Measurements from ENCODE around the gene TMEM158. TPM values are rescaled to one million over a fixed set of nuclear protein-coding genes. Genes with fewer than 3 reads are reported as not detected.

The TMEM158 gene
- total RNA-seq, 2 donors from 2014 or later = 2.3 to 8.2 TPM

DNA sequence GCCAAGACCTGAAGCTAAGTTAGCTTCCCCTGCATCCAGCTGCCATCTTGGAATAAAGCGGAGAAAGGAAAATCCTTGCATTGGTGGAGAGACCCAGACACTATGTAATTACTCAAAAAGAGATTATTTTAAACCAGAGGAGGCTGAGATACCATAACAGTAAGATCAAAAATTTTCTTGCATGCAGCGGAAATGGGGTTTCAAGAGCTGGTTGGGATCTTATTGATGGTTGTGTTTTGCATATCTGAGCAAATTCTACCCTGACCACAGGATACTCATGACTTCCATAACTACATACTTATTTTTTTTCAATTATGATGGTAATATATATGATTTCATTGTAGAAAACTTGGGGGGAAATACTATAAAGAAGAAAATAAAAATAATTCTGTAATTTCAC, 17.5 kb downstream of the TMEM158 start:
- Histone ChIP-seq H3K27me3 (no peaks in the 10 kb centered on the region), H3K27ac (no peak overlapping the region), H3K4me3 (no peak overlapping the region), H3K9ac (ENCODE audit: low read depth in 2 of 2, low read length in 2 of 2) (no peak overlapping the region), H3K4me1 (no peaks in the 10 kb centered on the region), H3K9me3 (no peaks in the 10 kb centered on the region), H3K36me3 (no peaks in the 10 kb centered on the region)
- TF ChIP-seq, protein P1, sequence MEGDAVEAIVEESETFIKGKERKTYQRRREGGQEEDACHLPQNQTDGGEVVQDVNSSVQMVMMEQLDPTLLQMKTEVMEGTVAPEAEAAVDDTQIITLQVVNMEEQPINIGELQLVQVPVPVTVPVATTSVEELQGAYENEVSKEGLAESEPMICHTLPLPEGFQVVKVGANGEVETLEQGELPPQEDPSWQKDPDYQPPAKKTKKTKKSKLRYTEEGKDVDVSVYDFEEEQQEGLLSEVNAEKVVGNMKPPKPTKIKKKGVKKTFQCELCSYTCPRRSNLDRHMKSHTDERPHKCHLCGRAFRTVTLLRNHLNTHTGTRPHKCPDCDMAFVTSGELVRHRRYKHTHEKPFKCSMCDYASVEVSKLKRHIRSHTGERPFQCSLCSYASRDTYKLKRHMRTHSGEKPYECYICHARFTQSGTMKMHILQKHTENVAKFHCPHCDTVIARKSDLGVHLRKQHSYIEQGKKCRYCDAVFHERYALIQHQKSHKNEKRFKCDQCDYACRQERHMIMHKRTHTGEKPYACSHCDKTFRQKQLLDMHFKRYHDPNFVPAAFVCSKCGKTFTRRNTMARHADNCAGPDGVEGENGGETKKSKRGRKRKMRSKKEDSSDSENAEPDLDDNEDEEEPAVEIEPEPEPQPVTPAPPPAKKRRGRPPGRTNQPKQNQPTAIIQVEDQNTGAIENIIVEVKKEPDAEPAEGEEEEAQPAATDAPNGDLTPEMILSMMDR (IDR thresholded peaks at IDR 0.05) = no peak
- no peak for DNase-seq
- intact Hi-C loops (cut with DNase I) = no loop called here

DNA sequence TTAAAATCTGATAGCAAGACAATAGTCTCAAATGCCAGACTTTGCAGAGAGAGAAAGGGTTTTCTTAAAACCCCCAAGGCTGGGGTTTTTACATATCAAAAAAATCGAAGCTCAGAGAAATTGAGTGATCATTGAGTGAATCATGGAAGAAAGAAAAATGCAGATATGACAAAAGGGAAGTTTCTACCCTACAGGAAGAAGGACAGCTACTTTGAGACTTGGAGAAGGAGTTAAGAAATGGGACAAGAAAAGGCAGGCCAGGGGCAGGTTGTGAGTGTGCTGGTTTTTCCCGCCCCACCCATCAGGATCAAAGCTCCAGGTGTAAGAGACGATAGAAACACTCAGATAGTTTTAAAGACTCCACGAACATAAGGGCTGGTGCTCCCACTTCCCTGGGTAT, 18.6 kb downstream of the TMEM158 start:
- Histone ChIP-seq H3K36me3 (no peaks in the 10 kb centered on the region), H3K27me3 (no peaks in the 10 kb centered on the region), H3K4me3 (no peak overlapping the region), H3K4me1 (no peaks in the 10 kb centered on the region), H3K9ac (ENCODE audit: low read depth in 2 of 2, low read length in 2 of 2) (no peak overlapping the region), H3K27ac (no peak overlapping the region), H3K9me3 (no peaks in the 10 kb centered on the region)
- TF ChIP-seq, protein P1 (IDR thresholded peaks at IDR 0.05) = no peak
- intact Hi-C loops (cut with DNase I) = no loop called here
- no peak for DNase-seq

DNA sequence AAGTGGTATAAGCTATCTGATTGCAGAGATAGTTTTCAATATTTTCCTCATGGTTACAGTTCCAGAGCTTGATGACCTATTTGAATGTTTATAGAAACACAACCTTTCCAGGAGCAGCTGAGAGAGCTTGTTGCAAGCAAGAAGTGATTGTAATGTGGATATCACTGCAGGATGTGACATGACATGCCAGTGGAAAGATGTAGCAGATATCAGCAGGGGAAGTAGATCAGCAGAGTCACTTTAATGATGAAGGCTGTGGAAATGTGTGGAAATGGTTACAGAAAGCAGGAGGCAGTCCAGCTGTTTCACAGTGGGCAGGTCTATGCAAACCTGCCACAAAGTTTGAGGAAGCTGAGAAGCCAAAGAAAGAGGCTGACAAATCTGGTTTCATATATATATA, 21.0 kb downstream of the TMEM158 start:
- intact Hi-C loops (cut with DNase I) = no loop called here

GRCh38 chr3:45204136-45204535, 22.0 kb downstream of the TMEM158 start:
- H3K36me3 ChIP-seq = no peaks in the 10 kb centered on the region
- no peak overlapping the region for H3K9ac ChIP-seq (ENCODE audit: low read depth in 2 of 2, low read length in 2 of 2)
- H3K4me3 ChIP-seq = no peak overlapping the region
- H3K27ac ChIP-seq = no peak overlapping the region
- intact Hi-C loops (cut with DNase I) = no loop called here
- H3K4me1 ChIP-seq = no peaks in the 10 kb centered on the region
- H3K27me3 ChIP-seq = no peaks in the 10 kb centered on the region
- DNase-seq = no peak
- H3K9me3 ChIP-seq = no peaks in the 10 kb centered on the region
- TF ChIP-seq, protein P1 (IDR thresholded peaks at IDR 0.05) = no peak

More for the DNA sequence above, 21.0 kb downstream of the TMEM158 start:
- Histone ChIP-seq H3K4me1 (no peaks in the 10 kb centered on the region), H3K9me3 (no peaks in the 10 kb centered on the region), H3K4me3 (no peak overlapping the region), H3K27ac (no peak overlapping the region), H3K9ac (ENCODE audit: low read depth in 2 of 2, low read length in 2 of 2) (no peak overlapping the region), H3K27me3 (no peaks in the 10 kb centered on the region), H3K36me3 (no peaks in the 10 kb centered on the region)
- TF ChIP-seq, protein P1 (IDR thresholded peaks at IDR 0.05) = no peak
- DNase-seq = no peak

- intact Hi-C loops (cut with DNase I) = no loop called here
- TF ChIP-seq, protein P1 (IDR thresholded peaks at IDR 0.05) = no peak
- H3K9me3 ChIP-seq = no peaks in the 10 kb centered on the region
- no peaks in the 10 kb centered on the region for H3K36me3 ChIP-seq
- H3K27me3 ChIP-seq = no peaks in the 10 kb centered on the region
- DNase-seq = peak; percentile 56
- no peak overlapping the region for H3K4me3 ChIP-seq
- H3K9ac ChIP-seq (ENCODE audit: low read depth in 2 of 2, low read length in 2 of 2) = no peak overlapping the region
- H3K4me1 ChIP-seq = no peaks in the 10 kb centered on the region
- no peak overlapping the region for H3K27ac ChIP-seq
Observed at GRCh38 chr3:45199837-45200648, 26.0 kb downstream of the TMEM158 start.

Measured in colonic mucosa (tissue), 4 donors.